HepG2 (cell line): Measurements from ENCODE around the gene BRD2. TPM values are rescaled to one million over a fixed set of nuclear protein-coding genes. Genes with fewer than 3 reads are reported as not detected.

Source experiments
- ARNTL ChIP-seq: sonication (generic); formaldehyde crosslinking; IDR thresholded peaks from 2 replicates; pipeline ENCODE4 v1.4.0; 2020; ENCODE audit warnings: mild to moderate bottlenecking, missing genetic modification reagents
- CBX2 ChIP-seq, 2 experiments: fragments of 200-600 bp in 1 of 2; sonication (generic); formaldehyde crosslinking in 1 of 2; IDR thresholded peaks; 2 replicates each; pipeline versions ENCODE4 v1.7.0 to v1.8.1; 2018 to 2022; ENCODE audit warnings: low read depth in 2 of 2, low read length in 1 of 2, mild to moderate bottlenecking in 1 of 2, missing genetic modification reagents in 1 of 2
- MEIS1 ChIP-seq: sonication (generic); formaldehyde crosslinking; IDR thresholded peaks from 2 replicates; pipeline ENCODE4 v1.9.0; 2021; ENCODE audit warnings: mild to moderate bottlenecking, missing genetic modification reagents, moderate library complexity, borderline replicate concordance
- MZF1 ChIP-seq: sonication (generic); formaldehyde crosslinking; IDR thresholded peaks from 2 replicates; pipeline ENCODE4 v1.8.1; 2023; ENCODE audit warnings: mild to moderate bottlenecking, missing genetic modification reagents, borderline replicate concordance
- NAIF1 ChIP-seq: sonication (generic); formaldehyde crosslinking; IDR thresholded peaks from 2 replicates; pipeline ENCODE4 v1.5.0; 2020; ENCODE audit warnings: mild to moderate bottlenecking, missing genetic modification reagents, borderline replicate concordance
- NFE2L2 ChIP-seq: fragments of 150-350 bp; IDR thresholded peaks from 2 replicates; pipeline ENCODE4 v1.6.1; 2014; ENCODE audit warnings: low read length
- TBX2 ChIP-seq: sonication (generic); formaldehyde crosslinking; IDR thresholded peaks from 2 replicates; pipeline ENCODE4 v1.5.0; 2020; ENCODE audit warnings: missing genetic modification reagents, mild to moderate bottlenecking, borderline replicate concordance
- TOE1 ChIP-seq: sonication (generic); formaldehyde crosslinking; IDR thresholded peaks from 2 replicates; pipeline ENCODE4 v1.4.0; 2020; ENCODE audit warnings: mild to moderate bottlenecking, missing genetic modification reagents
- ZNF101 ChIP-seq: sonication (generic); formaldehyde crosslinking; IDR thresholded peaks from 2 replicates; pipeline ENCODE4 v1.4.0; 2020; ENCODE audit warnings: mild to moderate bottlenecking, low read depth, missing genetic modification reagents, borderline replicate concordance
- ZNF292 ChIP-seq: sonication (generic); formaldehyde crosslinking; IDR thresholded peaks from 2 replicates; pipeline ENCODE4 v1.8.1; 2022; ENCODE audit warnings: mild to moderate bottlenecking, low read depth, missing genetic modification reagents, borderline replicate concordance
- ZNF850 ChIP-seq: sonication (generic); formaldehyde crosslinking; conservative IDR thresholded peaks from 2 replicates; pipeline ENCODE4 v1.9.0; 2021; ENCODE audit warnings: mild to moderate bottlenecking, missing genetic modification reagents
- polyA plus RNA-seq, 8 experiments: library from polyadenylated mRNA; depleted of rRNA in 3 of 8; stranded (reverse) in 7 of 8; unstranded in 1 of 8; fragments of >200 nt; fragmentation: Illumina TruSeq in 4 of 8; extraction: Trizol in 4 of 8; gene quantifications; 2 replicates each; pipeline versions ENCODE4 v1.2.1 to v1.2.3, GENCODE V29; 2011 to 2016; ENCODE audit warnings: low read depth in 4 of 8, missing spikeins in 1 of 8, mixed read lengths in 1 of 8; ENCODE audit not compliant: insufficient read depth in 1 of 8
- total RNA-seq, 5 experiments: library from RNA; depleted of rRNA; stranded (reverse); fragments of >200 nt; fragmentation: Illumina TruSeq; extraction: Trizol; gene quantifications; 2 replicates each; pipeline ENCODE4 v1.2.3, GENCODE V29; 2016; ENCODE audit warnings: low read depth in 1 of 5
- TF ChIP-seq, protein P1 (sequence below): sonication (generic); formaldehyde crosslinking; IDR thresholded peaks from 2 replicates; pipeline ENCODE4 v1.4.0; 2020; ENCODE audit warnings: missing genetic modification reagents
- TF ChIP-seq, protein P2 (sequence below): sonication (generic); formaldehyde crosslinking; IDR thresholded peaks from 2 replicates; pipeline ENCODE4 v1.4.0; 2020; ENCODE audit warnings: missing genetic modification reagents, borderline replicate concordance
- TF ChIP-seq, protein P3 (sequence below): fragments of 450-650 bp; IDR thresholded peaks from 2 replicates; pipeline ENCODE4 v1.6.1; 2017
- TF ChIP-seq, protein P4 (sequence below): sonication (generic); formaldehyde crosslinking; IDR thresholded peaks from 2 replicates; pipeline ENCODE4 v1.5.0; 2020; ENCODE audit warnings: mild to moderate bottlenecking, low read depth, missing genetic modification reagents, borderline replicate concordance
- TF ChIP-seq, protein P5 (sequence below): sonication (generic); formaldehyde crosslinking; IDR thresholded peaks from 2 replicates; pipeline ENCODE4 v1.8.0; 2022; ENCODE audit warnings: missing genetic modification reagents, mild to moderate bottlenecking, moderate library complexity, borderline replicate concordance
- TF ChIP-seq, protein P6 (sequence below): sonication (generic); formaldehyde crosslinking; IDR thresholded peaks from 2 replicates; pipeline ENCODE4 v1.4.0; 2020; ENCODE audit warnings: missing genetic modification reagents
- TF ChIP-seq, protein P7 (sequence below): sonication (generic); formaldehyde crosslinking; IDR thresholded peaks from 2 replicates; pipeline ENCODE4 v1.9.0; 2021; ENCODE audit warnings: missing genetic modification reagents, mild to moderate bottlenecking, borderline replicate concordance

Gene BRD2
- total and polyA plus RNA-seq, 2 of the 13 experiments (the other 11 are each of a cell fraction or from before 2014, with no cell fraction given) = 143 to 202 TPM

DNA sequence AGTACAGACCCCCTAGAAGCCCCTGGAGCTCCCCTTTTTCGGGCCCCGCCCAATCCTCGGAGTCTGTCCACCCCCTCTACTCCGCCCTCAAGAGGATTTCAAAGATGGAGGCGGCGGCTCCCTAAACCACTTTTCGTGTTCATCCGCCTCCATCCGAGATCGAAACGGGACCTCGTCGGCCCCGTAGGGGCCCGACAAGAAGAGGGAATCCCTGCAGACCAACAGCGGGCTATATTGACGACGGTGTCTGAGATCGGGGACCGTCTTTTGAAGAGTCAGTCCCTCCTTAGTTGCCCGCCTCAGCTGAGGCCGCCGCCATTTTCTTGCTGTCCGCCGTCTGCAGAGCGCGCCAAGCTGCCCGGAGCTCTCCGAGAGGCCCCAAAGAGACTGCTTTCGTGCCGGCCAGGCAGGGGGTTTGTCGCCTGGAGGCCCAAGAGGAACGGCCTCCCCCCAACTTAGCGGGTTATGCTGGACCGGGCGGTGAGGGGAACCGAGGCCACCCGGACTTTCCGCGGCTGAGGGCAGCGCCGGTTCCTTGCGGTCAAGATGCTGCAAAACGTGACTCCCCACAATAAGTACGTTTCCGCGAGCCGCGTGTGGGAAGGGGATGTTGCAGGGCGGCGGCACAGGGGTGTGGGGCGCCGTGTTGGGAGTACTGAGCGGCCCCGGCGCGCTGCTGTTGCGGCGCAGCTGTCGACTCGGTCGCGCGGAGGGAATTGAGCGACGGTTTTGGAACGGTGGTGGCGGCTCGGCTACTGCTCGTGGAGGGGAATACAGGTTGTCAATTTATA, 4.2 kb downstream of the BRD2 start (continued):
- TF ChIP-seq, protein P1, sequence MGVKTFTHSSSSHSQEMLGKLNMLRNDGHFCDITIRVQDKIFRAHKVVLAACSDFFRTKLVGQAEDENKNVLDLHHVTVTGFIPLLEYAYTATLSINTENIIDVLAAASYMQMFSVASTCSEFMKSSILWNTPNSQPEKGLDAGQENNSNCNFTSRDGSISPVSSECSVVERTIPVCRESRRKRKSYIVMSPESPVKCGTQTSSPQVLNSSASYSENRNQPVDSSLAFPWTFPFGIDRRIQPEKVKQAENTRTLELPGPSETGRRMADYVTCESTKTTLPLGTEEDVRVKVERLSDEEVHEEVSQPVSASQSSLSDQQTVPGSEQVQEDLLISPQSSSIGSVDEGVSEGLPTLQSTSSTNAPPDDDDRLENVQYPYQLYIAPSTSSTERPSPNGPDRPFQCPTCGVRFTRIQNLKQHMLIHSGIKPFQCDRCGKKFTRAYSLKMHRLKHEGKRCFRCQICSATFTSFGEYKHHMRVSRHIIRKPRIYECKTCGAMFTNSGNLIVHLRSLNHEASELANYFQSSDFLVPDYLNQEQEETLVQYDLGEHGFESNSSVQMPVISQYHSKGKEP (CRISPR knock-in tag) = no peak
- TF ChIP-seq, protein P2, sequence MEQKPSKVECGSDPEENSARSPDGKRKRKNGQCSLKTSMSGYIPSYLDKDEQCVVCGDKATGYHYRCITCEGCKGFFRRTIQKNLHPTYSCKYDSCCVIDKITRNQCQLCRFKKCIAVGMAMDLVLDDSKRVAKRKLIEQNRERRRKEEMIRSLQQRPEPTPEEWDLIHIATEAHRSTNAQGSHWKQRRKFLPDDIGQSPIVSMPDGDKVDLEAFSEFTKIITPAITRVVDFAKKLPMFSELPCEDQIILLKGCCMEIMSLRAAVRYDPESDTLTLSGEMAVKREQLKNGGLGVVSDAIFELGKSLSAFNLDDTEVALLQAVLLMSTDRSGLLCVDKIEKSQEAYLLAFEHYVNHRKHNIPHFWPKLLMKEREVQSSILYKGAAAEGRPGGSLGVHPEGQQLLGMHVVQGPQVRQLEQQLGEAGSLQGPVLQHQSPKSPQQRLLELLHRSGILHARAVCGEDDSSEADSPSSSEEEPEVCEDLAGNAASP (CRISPR knock-in tag) = no peak
- no peak for TF ChIP-seq NFE2L2
- TF ChIP-seq ARNTL (CRISPR knock-in tag) = no peak; the same call in 1 of the 2 replicates
- TF ChIP-seq TBX2 (CRISPR knock-in tag) = peak; percentile 39
- TF ChIP-seq, protein P3, sequence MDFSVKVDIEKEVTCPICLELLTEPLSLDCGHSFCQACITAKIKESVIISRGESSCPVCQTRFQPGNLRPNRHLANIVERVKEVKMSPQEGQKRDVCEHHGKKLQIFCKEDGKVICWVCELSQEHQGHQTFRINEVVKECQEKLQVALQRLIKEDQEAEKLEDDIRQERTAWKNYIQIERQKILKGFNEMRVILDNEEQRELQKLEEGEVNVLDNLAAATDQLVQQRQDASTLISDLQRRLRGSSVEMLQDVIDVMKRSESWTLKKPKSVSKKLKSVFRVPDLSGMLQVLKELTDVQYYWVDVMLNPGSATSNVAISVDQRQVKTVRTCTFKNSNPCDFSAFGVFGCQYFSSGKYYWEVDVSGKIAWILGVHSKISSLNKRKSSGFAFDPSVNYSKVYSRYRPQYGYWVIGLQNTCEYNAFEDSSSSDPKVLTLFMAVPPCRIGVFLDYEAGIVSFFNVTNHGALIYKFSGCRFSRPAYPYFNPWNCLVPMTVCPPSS = no peak
- TF ChIP-seq ZNF292 (CRISPR knock-in tag) = no peak
- TF ChIP-seq MZF1 = no peak
- TF ChIP-seq, protein P4, sequence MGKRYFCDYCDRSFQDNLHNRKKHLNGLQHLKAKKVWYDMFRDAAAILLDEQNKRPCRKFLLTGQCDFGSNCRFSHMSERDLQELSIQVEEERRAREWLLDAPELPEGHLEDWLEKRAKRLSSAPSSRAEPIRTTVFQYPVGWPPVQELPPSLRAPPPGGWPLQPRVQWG (CRISPR knock-in tag) = no peak
- peak; percentile 97 for TF ChIP-seq ZNF850 (CRISPR knock-in tag)
- no peak for TF ChIP-seq TOE1 (CRISPR knock-in tag)
- TF ChIP-seq CBX2 (IDR thresholded peaks at IDR 0.05; ENCODE audit: low read depth, low read length) = no peak
- no peak for TF ChIP-seq CBX2 (CRISPR knock-in tag; IDR thresholded peaks at IDR 0.05; ENCODE audit: low read depth)
- TF ChIP-seq MEIS1 = no peak
- TF ChIP-seq, protein P5, sequence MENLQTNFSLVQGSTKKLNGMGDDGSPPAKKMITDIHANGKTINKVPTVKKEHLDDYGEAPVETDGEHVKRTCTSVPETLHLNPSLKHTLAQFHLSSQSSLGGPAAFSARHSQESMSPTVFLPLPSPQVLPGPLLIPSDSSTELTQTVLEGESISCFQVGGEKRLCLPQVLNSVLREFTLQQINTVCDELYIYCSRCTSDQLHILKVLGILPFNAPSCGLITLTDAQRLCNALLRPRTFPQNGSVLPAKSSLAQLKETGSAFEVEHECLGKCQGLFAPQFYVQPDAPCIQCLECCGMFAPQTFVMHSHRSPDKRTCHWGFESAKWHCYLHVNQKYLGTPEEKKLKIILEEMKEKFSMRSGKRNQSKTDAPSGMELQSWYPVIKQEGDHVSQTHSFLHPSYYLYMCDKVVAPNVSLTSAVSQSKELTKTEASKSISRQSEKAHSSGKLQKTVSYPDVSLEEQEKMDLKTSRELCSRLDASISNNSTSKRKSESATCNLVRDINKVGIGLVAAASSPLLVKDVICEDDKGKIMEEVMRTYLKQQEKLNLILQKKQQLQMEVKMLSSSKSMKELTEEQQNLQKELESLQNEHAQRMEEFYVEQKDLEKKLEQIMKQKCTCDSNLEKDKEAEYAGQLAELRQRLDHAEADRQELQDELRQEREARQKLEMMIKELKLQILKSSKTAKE (CRISPR knock-in tag) = peak; percentile 49
- no peak for TF ChIP-seq ZNF101 (CRISPR knock-in tag)
- TF ChIP-seq, protein P6, sequence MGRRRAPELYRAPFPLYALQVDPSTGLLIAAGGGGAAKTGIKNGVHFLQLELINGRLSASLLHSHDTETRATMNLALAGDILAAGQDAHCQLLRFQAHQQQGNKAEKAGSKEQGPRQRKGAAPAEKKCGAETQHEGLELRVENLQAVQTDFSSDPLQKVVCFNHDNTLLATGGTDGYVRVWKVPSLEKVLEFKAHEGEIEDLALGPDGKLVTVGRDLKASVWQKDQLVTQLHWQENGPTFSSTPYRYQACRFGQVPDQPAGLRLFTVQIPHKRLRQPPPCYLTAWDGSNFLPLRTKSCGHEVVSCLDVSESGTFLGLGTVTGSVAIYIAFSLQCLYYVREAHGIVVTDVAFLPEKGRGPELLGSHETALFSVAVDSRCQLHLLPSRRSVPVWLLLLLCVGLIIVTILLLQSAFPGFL (CRISPR knock-in tag) = no peak; the same call in 1 of the 2 replicates
- TF ChIP-seq, protein P7, sequence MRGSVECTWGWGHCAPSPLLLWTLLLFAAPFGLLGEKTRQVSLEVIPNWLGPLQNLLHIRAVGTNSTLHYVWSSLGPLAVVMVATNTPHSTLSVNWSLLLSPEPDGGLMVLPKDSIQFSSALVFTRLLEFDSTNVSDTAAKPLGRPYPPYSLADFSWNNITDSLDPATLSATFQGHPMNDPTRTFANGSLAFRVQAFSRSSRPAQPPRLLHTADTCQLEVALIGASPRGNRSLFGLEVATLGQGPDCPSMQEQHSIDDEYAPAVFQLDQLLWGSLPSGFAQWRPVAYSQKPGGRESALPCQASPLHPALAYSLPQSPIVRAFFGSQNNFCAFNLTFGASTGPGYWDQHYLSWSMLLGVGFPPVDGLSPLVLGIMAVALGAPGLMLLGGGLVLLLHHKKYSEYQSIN (CRISPR knock-in tag) = no peak
- no peak for TF ChIP-seq NAIF1 (CRISPR knock-in tag)
